HEK293 (cell line): ENCODE data around the gene SERTAD2.
A peak's percentile ranks its signal among the peaks of the same experiment; 100 is the strongest.

Experiments used
- CTCF ChIA-PET: fragments of 350-600 bp; formaldehyde crosslinking; extraction: SDS; loops from one replicate; lab custom pipeline; 2021; ENCODE audit warnings: antibody characterized with exemption; lab: Yijun Ruan, JAX
- POLR2A ChIA-PET: fragments of 300-600 bp; formaldehyde crosslinking; extraction: SDS; loops from one replicate; lab custom pipeline; 2020; ENCODE audit warnings: antibody characterized with exemption, inconsistent platforms; lab: Yijun Ruan, JAX
- H3K27ac ChIP-seq: fragments of 200-500 bp; sonication (Bioruptor generic); 2 replicates; pipeline ENCODE4 v1.5.1; 2014; ENCODE audit warnings: low read depth, low read length, control low read depth, inconsistent platforms; ENCODE audit errors: extremely low read depth
- H3K36me3 ChIP-seq, 2 experiments: fragments of 200-500 bp in 1 of 2; sonication (Bioruptor generic) in 1 of 2; 1 replicate in 1 of 2; 2 replicates in 1 of 2; pipeline ENCODE4 v1.5.1; 2014 to 2017; ENCODE audit warnings: inconsistent platforms in 2 of 2, low read length in 2 of 2; ENCODE audit not compliant: control insufficient read depth in 2 of 2, insufficient read depth in 1 of 2
- H3K4me1 ChIP-seq: fragments of 200-500 bp; sonication (Bioruptor generic); 2 replicates; pipeline ENCODE4 v1.5.1; 2014; ENCODE audit warnings: mild to moderate bottlenecking, low read length, inconsistent platforms; ENCODE audit not compliant: control insufficient read depth, insufficient read depth
- H3K4me3 ChIP-seq: 2 replicates; pipeline ENCODE4 v1.5.1; 2011; ENCODE audit warnings: low read depth, mild to moderate bottlenecking, control low read depth, low read length, moderate library complexity
- H3K9me3 ChIP-seq: fragments of 200-500 bp; sonication (Bioruptor generic); 2 replicates; pipeline ENCODE4 v1.5.1; 2014; ENCODE audit warnings: low read depth, low read length, inconsistent platforms; ENCODE audit not compliant: control insufficient read depth, insufficient read depth
- EGR2 ChIP-seq: fragments of 450-650 bp; formaldehyde crosslinking; IDR thresholded peaks from 2 replicates; pipeline ENCODE4 v1.5.1; 2016; ENCODE audit warnings: low read depth, missing biosample characterization, missing genetic modification characterization
- INSM2 ChIP-seq: fragments of 450-650 bp; formaldehyde crosslinking; IDR thresholded peaks from 2 replicates; pipeline ENCODE4 v1.5.1; 2016; ENCODE audit warnings: missing biosample characterization, missing genetic modification characterization
- TRIM28 ChIP-seq: IDR thresholded peaks from 2 replicates; pipeline ENCODE4 v1.6.1; 2011; ENCODE audit warnings: low read length, control low read depth, borderline replicate concordance
- ZBTB20 ChIP-seq: fragments of 450-650 bp; formaldehyde crosslinking; IDR thresholded peaks from 2 replicates; pipeline ENCODE4 v1.5.1; 2016; ENCODE audit warnings: missing biosample characterization, missing genetic modification characterization
- ZNF366 ChIP-seq: fragments of 450-650 bp; formaldehyde crosslinking; conservative IDR thresholded peaks from 2 replicates; pipeline ENCODE4 v1.5.1; 2016; ENCODE audit warnings: missing biosample characterization, missing genetic modification characterization
- ZNF37A ChIP-seq: fragments of 450-650 bp; IDR thresholded peaks from 2 replicates; pipeline ENCODE4 v1.5.1; 2018; ENCODE audit warnings: missing biosample characterization, missing genetic modification characterization
- ZNF544 ChIP-seq: fragments of 450-650 bp; formaldehyde crosslinking; IDR thresholded peaks from 2 replicates; pipeline ENCODE4 v1.5.0; 2017; ENCODE audit warnings: missing biosample characterization, missing genetic modification characterization
- ZNF596 ChIP-seq: fragments of 450-650 bp; IDR thresholded peaks from 2 replicates; pipeline ENCODE4 v1.5.0; 2018; ENCODE audit warnings: missing biosample characterization, mild to moderate bottlenecking, missing genetic modification characterization, moderate library complexity
- ZNF768 ChIP-seq: fragments of 450-650 bp; formaldehyde crosslinking; IDR thresholded peaks from 2 replicates; pipeline ENCODE4 v1.5.1; 2018; ENCODE audit warnings: missing biosample characterization, mild to moderate bottlenecking, missing genetic modification characterization
- TF ChIP-seq, protein P1 (sequence below): fragments of 450-650 bp; formaldehyde crosslinking; IDR thresholded peaks from 2 replicates; pipeline ENCODE4 v1.5.1; 2017; ENCODE audit warnings: missing biosample characterization, missing genetic modification characterization
- TF ChIP-seq, protein P2 (sequence below): fragments of 450-650 bp; formaldehyde crosslinking; IDR thresholded peaks from 2 replicates; pipeline ENCODE4 v1.5.1; 2016; ENCODE audit warnings: missing biosample characterization, missing genetic modification characterization
- TF ChIP-seq, protein P3 (sequence below): fragments of 450-650 bp; formaldehyde crosslinking; IDR thresholded peaks from 2 replicates; pipeline ENCODE4 v1.5.1; 2016; ENCODE audit warnings: missing biosample characterization, missing genetic modification characterization

Gene SERTAD2

GRCh38 chr2:64653109-64654062 is at the start of gene SERTAD2 (continued):
- TF ChIP-seq, protein P1, sequence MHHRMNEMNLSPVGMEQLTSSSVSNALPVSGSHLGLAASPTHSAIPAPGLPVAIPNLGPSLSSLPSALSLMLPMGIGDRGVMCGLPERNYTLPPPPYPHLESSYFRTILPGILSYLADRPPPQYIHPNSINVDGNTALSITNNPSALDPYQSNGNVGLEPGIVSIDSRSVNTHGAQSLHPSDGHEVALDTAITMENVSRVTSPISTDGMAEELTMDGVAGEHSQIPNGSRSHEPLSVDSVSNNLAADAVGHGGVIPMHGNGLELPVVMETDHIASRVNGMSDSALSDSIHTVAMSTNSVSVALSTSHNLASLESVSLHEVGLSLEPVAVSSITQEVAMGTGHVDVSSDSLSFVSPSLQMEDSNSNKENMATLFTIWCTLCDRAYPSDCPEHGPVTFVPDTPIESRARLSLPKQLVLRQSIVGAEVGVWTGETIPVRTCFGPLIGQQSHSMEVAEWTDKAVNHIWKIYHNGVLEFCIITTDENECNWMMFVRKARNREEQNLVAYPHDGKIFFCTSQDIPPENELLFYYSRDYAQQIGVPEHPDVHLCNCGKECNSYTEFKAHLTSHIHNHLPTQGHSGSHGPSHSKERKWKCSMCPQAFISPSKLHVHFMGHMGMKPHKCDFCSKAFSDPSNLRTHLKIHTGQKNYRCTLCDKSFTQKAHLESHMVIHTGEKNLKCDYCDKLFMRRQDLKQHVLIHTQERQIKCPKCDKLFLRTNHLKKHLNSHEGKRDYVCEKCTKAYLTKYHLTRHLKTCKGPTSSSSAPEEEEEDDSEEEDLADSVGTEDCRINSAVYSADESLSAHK (tag by site-specific recombination): no peak

DNA sequence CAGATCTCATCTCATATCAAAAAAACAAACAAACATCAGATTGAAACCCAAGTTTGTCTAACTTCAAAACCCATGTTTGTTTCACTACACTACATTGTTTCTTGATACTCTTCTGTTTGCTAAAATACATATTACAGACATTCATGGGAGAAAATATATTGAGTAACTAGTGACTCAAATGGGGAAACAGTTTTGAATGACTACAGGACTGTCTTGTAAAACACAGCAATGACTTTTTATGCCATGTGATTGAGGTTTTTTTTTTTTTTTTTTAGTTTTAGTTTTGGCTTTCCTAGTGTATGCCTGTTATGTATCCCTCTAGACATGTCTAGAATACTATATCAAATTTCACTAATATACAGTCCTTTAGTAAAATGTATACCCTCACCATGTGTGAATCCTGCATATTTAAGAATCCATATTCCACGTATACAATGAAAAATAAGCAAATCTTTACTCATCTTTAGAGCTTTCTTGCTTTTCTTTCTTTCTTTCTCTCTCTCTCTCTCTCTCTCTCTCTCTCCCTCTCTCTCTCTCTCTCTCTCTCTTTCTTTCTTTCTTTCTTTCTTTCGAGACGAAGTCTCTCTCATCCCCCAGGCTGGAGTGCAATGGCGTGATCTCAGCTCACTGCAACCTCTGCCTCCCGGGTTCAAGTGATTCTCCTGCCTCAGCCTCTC is 46.6 kb upstream of the SERTAD2 start:
- Histone ChIP-seq H3K4me3 (no peak overlapping the region), H3K9me3 (no peaks in the 10 kb centered on the region), H3K4me1 (peaks cover 34% of the 10 kb centered on the region), H3K27ac (no peak overlapping the region), H3K36me3 (no peaks in the 10 kb centered on the region)
- ChIA-PET CTCF (interaction anchor here (0.7 kb wide), 1 partner anchor 21 kb away, joined by 3 read pairs; no protein-coding TSS in a partner anchor), POLR2A (no interaction called here)
- TF ChIP-seq, protein P2, sequence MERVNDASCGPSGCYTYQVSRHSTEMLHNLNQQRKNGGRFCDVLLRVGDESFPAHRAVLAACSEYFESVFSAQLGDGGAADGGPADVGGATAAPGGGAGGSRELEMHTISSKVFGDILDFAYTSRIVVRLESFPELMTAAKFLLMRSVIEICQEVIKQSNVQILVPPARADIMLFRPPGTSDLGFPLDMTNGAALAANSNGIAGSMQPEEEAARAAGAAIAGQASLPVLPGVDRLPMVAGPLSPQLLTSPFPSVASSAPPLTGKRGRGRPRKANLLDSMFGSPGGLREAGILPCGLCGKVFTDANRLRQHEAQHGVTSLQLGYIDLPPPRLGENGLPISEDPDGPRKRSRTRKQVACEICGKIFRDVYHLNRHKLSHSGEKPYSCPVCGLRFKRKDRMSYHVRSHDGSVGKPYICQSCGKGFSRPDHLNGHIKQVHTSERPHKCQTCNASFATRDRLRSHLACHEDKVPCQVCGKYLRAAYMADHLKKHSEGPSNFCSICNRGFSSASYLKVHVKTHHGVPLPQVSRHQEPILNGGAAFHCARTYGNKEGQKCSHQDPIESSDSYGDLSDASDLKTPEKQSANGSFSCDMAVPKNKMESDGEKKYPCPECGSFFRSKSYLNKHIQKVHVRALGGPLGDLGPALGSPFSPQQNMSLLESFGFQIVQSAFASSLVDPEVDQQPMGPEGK (tag by site-specific recombination): no peak
- TF ChIP-seq ZNF596 (peak; percentile 98), ZNF366 (tag by site-specific recombination) (peak; percentile 59)

DNA sequence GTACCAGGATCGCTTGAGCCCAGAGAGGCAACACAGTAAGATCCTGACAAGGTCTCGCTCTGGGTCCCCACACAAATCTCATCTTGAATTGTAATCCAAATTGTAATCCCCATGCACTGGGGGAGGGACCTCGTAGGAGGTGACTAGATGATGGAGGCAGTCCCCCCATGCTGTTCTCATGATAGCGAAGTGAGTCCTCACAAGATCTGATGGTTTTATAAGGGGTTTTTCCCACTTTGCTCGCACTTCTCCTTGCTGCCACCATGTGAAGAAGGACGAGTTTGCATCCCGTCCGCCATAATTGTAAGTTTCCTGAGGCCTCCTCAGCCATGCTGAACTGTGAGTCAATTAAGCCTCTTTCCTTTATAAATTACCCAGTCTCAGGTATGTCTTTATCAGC is 46.0 kb upstream of the SERTAD2 start:
- no peaks in the 10 kb centered on the region for H3K36me3 ChIP-seq
- H3K4me1 ChIP-seq: peaks cover 31% of the 10 kb centered on the region
- TF ChIP-seq, protein P3, sequence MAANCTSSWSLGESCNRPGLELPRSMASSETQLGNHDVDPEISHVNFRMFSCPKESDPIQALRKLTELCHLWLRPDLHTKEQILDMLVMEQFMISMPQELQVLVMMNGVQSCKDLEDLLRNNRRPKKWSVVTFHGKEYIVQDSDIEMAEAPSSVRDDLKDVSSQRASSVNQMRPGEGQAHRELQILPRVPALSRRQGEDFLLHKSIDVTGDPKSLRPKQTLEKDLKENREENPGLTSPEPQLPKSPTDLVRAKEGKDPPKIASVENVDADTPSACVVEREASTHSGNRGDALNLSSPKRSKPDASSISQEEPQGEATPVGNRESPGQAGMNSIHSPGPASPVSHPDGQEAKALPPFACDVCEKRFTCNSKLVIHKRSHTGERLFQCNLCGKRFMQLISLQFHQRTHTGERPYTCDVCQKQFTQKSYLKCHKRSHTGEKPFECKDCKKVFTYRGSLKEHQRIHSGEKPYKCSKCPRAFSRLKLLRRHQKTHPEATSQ (tag by site-specific recombination): no peak
- TF ChIP-seq EGR2: no peak
- no peak for TF ChIP-seq ZNF544 (tag by site-specific recombination)
- no peak for TF ChIP-seq ZBTB20 (tag by site-specific recombination)
- no peak for TF ChIP-seq INSM2 (tag by site-specific recombination)
- no peak for TF ChIP-seq TRIM28
- TF ChIP-seq ZNF37A (tag by site-specific recombination): no peak
- TF ChIP-seq ZNF768 (tag by site-specific recombination): no peak
- H3K4me3 ChIP-seq: no peak overlapping the region
- CTCF ChIA-PET: no interaction called here
- H3K27ac ChIP-seq: no peak overlapping the region
- no peaks in the 10 kb centered on the region for H3K9me3 ChIP-seq
- POLR2A ChIA-PET: no interaction called here
